RWPE1 (cell line): ENCODE results near the gene RPAP2.
"Not testable (repeated sequence)": the region's sequence is repeated elsewhere in the genome, so short reads cannot be mapped to it uniquely, and the experiment has no call there.

Experiments
- CTCF ChIA-PET: fragments of 350-600 bp; sonication (Branson Sonifier 250); formaldehyde crosslinking; extraction: SDS; loops from one replicate; lab custom pipeline; 2021; lab: Yijun Ruan, JAX
- POLR2A ChIA-PET: fragments of 400-600 bp; formaldehyde crosslinking; extraction: SDS; loops from one replicate; lab custom pipeline; 2020; ENCODE audit warnings: antibody characterized with exemption; ENCODE audit not compliant: low non-redundant PET; lab: Yijun Ruan, JAX
- DNase-seq: peaks from one replicate; pipeline ENCODE4 v3.0.0; 2012; ENCODE audit warnings: low spot score
- H3K27ac ChIP-seq: fragments of 450-650 bp; 2 replicates; pipeline ENCODE4 v1.5.1; 2017
- CTCF ChIP-seq: fragments of 450-650 bp; conservative IDR thresholded peaks from 2 replicates; pipeline ENCODE4 v1.5.1; 2017; ENCODE audit warnings: low read depth, mild to moderate bottlenecking

RPAP2 gene

GRCh38 chr1:92276082-92276481 lies 22.8 kb upstream of the RPAP2 start:
- H3K27ac ChIP-seq = no peak overlapping the region
- no peak for TF ChIP-seq CTCF
- POLR2A ChIA-PET = no interaction called here
- CTCF ChIA-PET = no interaction called here
- DNase-seq = no peak

DNA sequence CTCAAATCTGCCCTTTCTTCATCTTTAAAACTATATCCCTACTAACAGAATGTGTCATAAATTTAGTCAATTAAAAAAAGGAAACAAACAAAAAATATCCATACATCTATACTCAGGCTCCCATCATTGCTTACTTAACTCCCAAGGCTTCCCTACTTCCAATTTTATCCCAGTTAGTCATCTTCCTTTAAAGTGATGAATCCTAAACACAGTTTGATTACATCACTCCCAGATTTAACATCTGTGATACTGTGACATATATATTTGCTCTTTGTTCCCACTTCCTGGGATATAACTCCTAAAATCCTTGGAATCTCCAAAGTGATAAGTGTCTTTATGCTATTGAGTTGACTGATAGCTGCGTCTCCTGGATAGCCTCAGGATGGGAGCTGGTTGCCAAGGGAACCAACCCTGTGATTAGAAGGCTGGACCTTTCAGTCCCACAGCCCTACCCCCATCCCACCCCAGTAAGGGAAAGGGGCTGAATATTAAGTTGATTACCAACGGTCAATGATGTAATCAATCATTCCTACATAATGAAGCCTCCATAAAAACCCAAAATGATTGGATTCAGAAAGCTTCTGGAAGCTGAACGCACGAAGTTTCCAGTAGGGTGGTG lies 21.6 kb upstream of the RPAP2 start:
- ChIA-PET CTCF (no interaction called here), POLR2A (no interaction called here)
- DNase-seq = peak; percentile 42
- no peak for TF ChIP-seq CTCF
- H3K27ac ChIP-seq = no peak overlapping the region

GRCh38 chr1:92279781-92280180 lies 19.1 kb upstream of the RPAP2 start:
- DNase-seq, POLR2A ChIA-PET, H3K27ac ChIP-seq: not testable (repeated sequence)
- CTCF ChIA-PET = interaction anchor here (0.6 kb wide), 2 partner anchors 15 to 104 kb away, joined by 3 read pairs; no protein-coding TSS in a partner anchor

GRCh38 chr1:92281411-92281810 lies 17.4 kb upstream of the RPAP2 start:
- DNase-seq, H3K27ac ChIP-seq, POLR2A ChIA-PET: not testable (repeated sequence)
- CTCF ChIA-PET = interaction anchor here (0.6 kb wide), 1 partner anchor 8 kb away, joined by 3 read pairs; no protein-coding TSS in a partner anchor

GRCh38 chr1:92291372-92291999 lies 7.4 kb upstream of the RPAP2 start:
- H3K27ac ChIP-seq = no peak overlapping the region
- TF ChIP-seq CTCF = peak; percentile 81
- peak; percentile 36 for DNase-seq
- ChIA-PET CTCF (interaction anchor here (0.6 to 3.8 kb wide), 12 partner anchors 9 to 707 kb away, joined by 3 to 19 read pairs (median 4); no protein-coding TSS in a partner anchor), POLR2A (no interaction called here)

DNA sequence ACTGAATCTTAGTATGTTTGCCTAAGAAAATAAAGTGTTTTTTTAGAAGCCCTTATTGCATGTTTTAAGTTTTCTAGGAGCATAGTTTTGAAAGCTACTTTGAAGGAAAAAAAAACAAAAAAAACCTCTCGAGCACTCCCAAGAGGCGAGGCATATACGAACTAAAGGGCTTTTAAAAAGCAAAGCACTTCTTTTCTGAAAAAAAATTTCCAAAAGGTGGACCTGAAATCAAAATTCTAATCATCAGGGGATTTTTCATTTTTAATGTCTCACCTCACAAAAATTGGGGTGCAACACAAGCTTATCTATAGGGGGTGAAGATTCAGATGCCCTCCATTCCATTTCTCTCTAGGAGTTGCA lies 666 bp upstream of the RPAP2 start:
- H3K27ac ChIP-seq = peak overlapping the region; percentile 92
- ChIA-PET CTCF (interaction anchor here (0.6 to 1.4 kb wide), 5 partner anchors 9 to 302 kb away, joined by 3 to 4 read pairs (median 3); no protein-coding TSS in a partner anchor), POLR2A (no interaction called here)
- TF ChIP-seq CTCF = peak; percentile 46
- DNase-seq = peak; percentile 1

- ChIA-PET POLR2A (interaction anchor here (0.6 kb wide), 1 partner anchor 27 kb away, joined by 5 read pairs; no protein-coding TSS in a partner anchor), CTCF (interaction anchor here (1.2 kb wide), 1 partner anchor 11 kb away, joined by 8 read pairs; no protein-coding TSS in a partner anchor)
- H3K27ac ChIP-seq = peak overlapping the region; percentile 92
- DNase-seq = no peak
- no peak for TF ChIP-seq CTCF
These were observed 755 bp downstream of the RPAP2 start for GRCh38 chr1:92299477-92300150.
